Gastroesophageal sphincter (tissue), 4 donors: ENCODE data around the gene KLRK1. TPM values are rescaled to one million over a fixed set of nuclear protein-coding genes. Genes with fewer than 3 reads are reported as not detected.
"Not testable (repeated sequence)": the region's sequence is repeated elsewhere in the genome, so short reads cannot be mapped to it uniquely, and the experiment has no call there.

ENCODE experiments used
- ATAC-seq: fragments of 150-250 bp; one replicate; pipeline ENCODE4 v1.9.1; 2016; ENCODE audit warnings: mild to moderate bottlenecking, moderate library complexity
- H3K27ac ChIP-seq, 4 donors: fragments of 200-600 bp; sonication (generic) in 3 of 4; 1 replicate in 3 of 4; 2 replicates in 1 of 4; pipeline ENCODE4 v1.5.1; 2016 to 2019
- H3K27me3 ChIP-seq: fragments of 200-600 bp; sonication (generic); one replicate; pipeline ENCODE4 v1.5.1; 2019
- H3K36me3 ChIP-seq, 2 donors: fragments of 200-600 bp; sonication (generic); one replicate each; pipeline ENCODE4 v1.5.1; 2019; ENCODE audit warnings: control low read depth in 1 of 2
- H3K4me1 ChIP-seq, 3 donors: fragments of 200-600 bp; sonication (generic); 1 replicate in 2 of 3; 2 replicates in 1 of 3; pipeline ENCODE4 v1.5.1; 2016 to 2019; ENCODE audit warnings: control low read depth in 2 of 3
- H3K4me3 ChIP-seq, 2 donors: fragments of 200-600 bp; sonication (generic); one replicate each; pipeline ENCODE4 v1.5.1; 2019; ENCODE audit warnings: mild to moderate bottlenecking in 1 of 2, moderate library complexity in 1 of 2
- H3K9me3 ChIP-seq, 3 donors: fragments of 200-600 bp; sonication (generic); one replicate each; pipeline ENCODE4 v1.5.1; 2017 to 2019; ENCODE audit warnings: control low read depth in 2 of 3
- EP300 ChIP-seq: sonication (generic); formaldehyde crosslinking; IDR thresholded peaks from one replicate; pipeline ENCODE4 v1.6.1; 2017; ENCODE audit warnings: antibody characterized with exemption, mild to moderate bottlenecking
- POLR2A ChIP-seq, 2 donors: fragments of 450-650 bp; IDR thresholded peaks; one replicate each; pipeline ENCODE4 v1.6.1; 2017; ENCODE audit warnings: antibody characterized with exemption in 2 of 2, mild to moderate bottlenecking in 2 of 2, moderate library complexity in 1 of 2
- POLR2AphosphoS5 ChIP-seq: sonication (generic); formaldehyde crosslinking; IDR thresholded peaks from one replicate; pipeline ENCODE4 v1.6.1; 2017; ENCODE audit warnings: antibody characterized with exemption
- WGBS, 2 donors: methylation state at CpG; one replicate each; pipeline ENCODE4 v1.1.5; 2018; ENCODE audit warnings: low coverage in 1 of 2; 5-methylcytosine and 5-hydroxymethylcytosine counted together
- total RNA-seq, 4 donors: library from RNA; depleted of rRNA; stranded (reverse); fragments of >200 nt; gene quantifications; one replicate each; pipeline ENCODE4 v1.1.0, GENCODE V29; 2016
- TF ChIP-seq, protein P1 (sequence below), 4 experiments: fragments of 200-600 bp in 2 of 4; fragments of 450-650 bp in 2 of 4; sonication (generic) in 1 of 4; IDR thresholded peaks; one replicate each; pipeline ENCODE4 v1.5.1; 2017 to 2019; ENCODE audit warnings: antibody characterized with exemption in 4 of 4, mild to moderate bottlenecking in 2 of 4, moderate library complexity in 2 of 4

The KLRK1 gene
- total RNA-seq, 4 donors from 2014 or later = 0.57 to 2.0 (median 0.97) TPM

DNA sequence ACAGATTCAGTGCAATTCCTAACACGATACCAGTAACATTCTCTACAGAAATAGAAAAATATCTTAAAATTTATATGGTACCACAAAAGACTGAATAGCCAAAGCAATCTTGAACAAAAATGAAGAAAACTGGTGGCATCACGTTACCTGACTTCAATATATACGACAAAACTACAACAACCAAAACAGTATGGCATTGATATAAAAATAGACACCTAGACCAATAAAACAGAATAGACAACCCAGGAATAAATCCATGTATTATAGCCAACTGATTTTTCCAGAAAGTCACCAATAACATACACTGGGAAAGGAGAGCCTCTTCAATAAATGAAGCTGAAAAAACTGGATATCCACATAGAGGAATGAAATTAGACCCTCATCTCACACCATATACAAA lies 5.7 kb downstream of the KLRK1 start:
- H3K27me3 ChIP-seq = no peaks in the 10 kb centered on the region
- no peaks in the 10 kb centered on the region for H3K36me3 ChIP-seq
- 87 to 93% methylated on average over 3 of the region's 3 CpGs for WGBS, 2 donors
- TF ChIP-seq POLR2AphosphoS5 (no peak), EP300 (no peak), POLR2A (IDR thresholded peaks at IDR 0.05) (no peak)
- TF ChIP-seq, protein P1, sequence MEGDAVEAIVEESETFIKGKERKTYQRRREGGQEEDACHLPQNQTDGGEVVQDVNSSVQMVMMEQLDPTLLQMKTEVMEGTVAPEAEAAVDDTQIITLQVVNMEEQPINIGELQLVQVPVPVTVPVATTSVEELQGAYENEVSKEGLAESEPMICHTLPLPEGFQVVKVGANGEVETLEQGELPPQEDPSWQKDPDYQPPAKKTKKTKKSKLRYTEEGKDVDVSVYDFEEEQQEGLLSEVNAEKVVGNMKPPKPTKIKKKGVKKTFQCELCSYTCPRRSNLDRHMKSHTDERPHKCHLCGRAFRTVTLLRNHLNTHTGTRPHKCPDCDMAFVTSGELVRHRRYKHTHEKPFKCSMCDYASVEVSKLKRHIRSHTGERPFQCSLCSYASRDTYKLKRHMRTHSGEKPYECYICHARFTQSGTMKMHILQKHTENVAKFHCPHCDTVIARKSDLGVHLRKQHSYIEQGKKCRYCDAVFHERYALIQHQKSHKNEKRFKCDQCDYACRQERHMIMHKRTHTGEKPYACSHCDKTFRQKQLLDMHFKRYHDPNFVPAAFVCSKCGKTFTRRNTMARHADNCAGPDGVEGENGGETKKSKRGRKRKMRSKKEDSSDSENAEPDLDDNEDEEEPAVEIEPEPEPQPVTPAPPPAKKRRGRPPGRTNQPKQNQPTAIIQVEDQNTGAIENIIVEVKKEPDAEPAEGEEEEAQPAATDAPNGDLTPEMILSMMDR (IDR thresholded peaks at IDR 0.05) = no peak
- H3K9me3 ChIP-seq = peaks cover 0 to 3% (median 0%) of the 10 kb centered on the region in 3 donors
- no peaks in the 10 kb centered on the region for H3K4me1 ChIP-seq
- ATAC-seq = no peak
- no peak overlapping the region for H3K27ac ChIP-seq
- H3K4me3 ChIP-seq = no peak overlapping the region

DNA sequence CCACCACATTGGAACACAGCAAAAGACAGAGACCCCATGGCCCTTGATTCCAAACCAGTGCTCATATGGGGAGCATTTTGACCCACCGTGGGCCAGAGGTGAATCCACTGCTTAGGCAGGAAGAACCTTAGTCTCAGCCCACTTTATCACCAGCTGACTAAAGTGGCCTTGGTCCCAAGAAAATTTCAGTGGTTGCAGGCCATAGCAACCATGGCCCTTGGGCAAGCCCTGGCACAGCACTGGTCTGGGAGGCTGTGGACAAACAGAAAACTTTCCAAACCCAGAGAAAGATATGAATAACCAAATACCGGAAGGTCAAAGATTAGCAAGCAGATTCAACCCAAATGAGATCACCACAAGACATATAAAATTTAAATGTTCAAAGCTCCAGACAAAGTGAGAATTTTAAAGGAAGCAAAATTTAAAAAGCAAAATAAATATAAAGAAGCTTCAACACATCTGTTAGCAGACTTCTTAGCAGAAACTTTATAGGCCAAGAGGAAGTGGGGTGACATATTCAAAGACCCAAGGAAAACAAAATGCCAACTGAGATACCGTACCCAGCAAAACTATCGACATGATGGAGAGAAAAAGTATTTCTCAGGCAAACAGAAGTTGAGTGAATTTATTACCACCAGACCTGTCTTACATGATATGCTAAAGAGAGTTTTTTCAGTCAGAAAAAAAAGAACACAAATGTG lies 7.8 kb downstream of the KLRK1 start:
- no peak overlapping the region for H3K27ac ChIP-seq
- no peak for ATAC-seq
- 94 to 97% methylated on average over 3 of the region's 4 CpGs for WGBS, 2 donors
- no peaks in the 10 kb centered on the region for H3K27me3 ChIP-seq
- no peak overlapping the region for H3K4me3 ChIP-seq
- TF ChIP-seq EP300 = no peak
- TF ChIP-seq, protein P1 (IDR thresholded peaks at IDR 0.05) = no peak
- TF ChIP-seq POLR2AphosphoS5 = no peak
- TF ChIP-seq POLR2A (IDR thresholded peaks at IDR 0.05) = no peak
- no peaks in the 10 kb centered on the region for H3K4me1 ChIP-seq
- peaks cover 0 to 3% (median 0%) of the 10 kb centered on the region in 3 donors for H3K9me3 ChIP-seq
- H3K36me3 ChIP-seq = no peaks in the 10 kb centered on the region

DNA sequence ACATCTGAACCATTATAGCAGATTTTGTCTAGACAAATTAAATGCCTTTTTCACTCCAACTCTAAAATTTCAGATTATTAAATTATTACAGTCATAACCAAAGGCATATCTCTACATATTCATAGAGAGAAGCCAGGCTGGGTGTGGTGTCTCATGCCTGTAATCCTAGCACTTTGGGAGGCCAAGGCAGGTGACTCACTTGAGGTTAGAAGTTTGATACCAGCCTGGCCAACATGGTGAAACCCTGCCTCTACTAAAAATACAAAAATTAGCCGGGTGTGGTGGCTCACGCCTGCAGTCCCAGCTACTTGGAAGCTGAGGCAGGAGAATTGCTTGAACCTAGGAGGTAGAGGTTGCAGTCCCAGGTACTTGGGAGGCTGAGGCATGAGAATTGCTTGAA lies 11.1 kb downstream of the KLRK1 start:
- H3K27me3 ChIP-seq, ATAC-seq, H3K9me3 ChIP-seq, H3K36me3 ChIP-seq, H3K27ac ChIP-seq, H3K4me1 ChIP-seq, H3K4me3 ChIP-seq: not testable (repeated sequence)
- WGBS, 2 donors = 90% methylated on average over 2 of the region's 2 CpGs; no CpG with 5 or more reads in 1 of the 2 donors

DNA sequence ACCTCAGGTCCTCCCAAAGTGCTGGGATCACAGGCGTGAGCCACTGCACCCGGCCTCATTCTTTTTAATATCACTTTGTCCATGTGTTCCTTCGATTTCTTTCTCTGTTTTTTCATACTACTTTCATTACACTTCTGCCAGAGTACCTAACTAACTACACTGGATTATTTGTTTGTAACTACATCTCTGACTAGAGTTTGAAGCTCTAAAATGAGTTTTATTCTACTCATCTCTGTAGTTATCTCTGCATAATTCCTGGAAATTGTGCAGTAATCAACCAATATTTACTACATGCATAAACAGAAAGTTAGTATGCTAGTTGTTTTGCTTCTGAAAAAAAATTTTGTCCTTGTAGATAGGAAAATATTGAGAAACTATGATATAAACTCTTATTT lies 15.2 kb downstream of the KLRK1 start:
- Histone ChIP-seq H3K27ac (no peak overlapping the region), H3K4me3 (no peak overlapping the region), H3K4me1 (no peaks in the 10 kb centered on the region), H3K27me3 (no peaks in the 10 kb centered on the region), H3K9me3 (no peaks in the 10 kb centered on the region), H3K36me3 (peaks cover 0 to 6% of the 10 kb centered on the region in 2 donors)
- no peak for TF ChIP-seq POLR2AphosphoS5
- 84 to 92% methylated on average over 3 of the region's 3 CpGs for WGBS, 2 donors
- ATAC-seq = no peak

DNA sequence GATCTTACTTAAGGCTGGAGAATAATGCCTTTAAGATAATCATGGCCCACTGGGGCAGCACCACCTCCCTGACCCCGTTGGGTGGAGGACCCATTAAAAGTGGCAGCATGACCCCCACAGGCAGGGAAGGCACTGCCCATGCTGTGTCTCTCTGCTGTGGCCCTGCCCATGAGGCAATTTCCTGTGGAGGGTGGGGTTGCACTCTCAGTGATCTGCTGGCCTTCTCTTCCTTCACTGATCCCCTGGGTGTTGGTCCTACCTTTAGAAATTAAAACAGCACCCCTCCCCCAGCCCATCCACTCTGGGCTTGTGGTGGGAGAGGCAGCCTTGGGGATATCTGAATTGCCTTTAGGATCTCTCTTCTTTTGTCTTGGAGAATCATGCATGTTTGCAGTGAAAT lies 17.3 kb downstream of the KLRK1 start:
- ATAC-seq = no peak
- WGBS, 2 donors = 73% methylated on average over 1 of the region's 1 CpG; no CpG with 5 or more reads in 1 of the 2 donors

DNA sequence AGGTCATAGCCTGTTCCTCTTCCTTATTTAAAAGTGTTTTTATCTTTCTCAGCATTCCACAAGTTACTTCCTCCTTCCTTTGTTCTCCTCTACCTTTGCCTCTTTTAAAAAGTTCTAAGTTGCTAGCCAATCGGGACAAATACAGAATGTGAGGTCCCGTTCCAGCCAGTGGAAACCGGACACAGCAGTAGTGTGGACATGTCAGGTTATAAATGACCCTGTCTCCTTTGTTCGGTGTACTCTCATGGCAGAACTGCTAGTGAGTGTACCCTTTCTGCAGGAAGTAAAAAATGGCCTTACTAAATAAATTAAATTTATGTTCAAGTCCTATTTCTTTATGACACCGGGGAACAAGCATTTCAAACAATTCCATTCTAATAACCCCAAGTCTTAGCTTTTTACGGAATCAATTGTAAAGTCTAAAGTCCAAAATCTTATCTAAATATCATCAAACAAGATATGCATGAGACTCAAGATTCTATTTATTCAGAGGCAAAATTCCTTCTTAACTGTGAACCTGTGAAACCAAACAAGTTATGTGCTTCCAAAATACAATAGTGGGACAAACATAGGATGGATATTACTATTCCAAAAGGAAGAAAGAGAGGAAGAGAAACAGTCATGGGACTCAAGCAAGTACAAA lies 17.8 kb downstream of the KLRK1 start:
- ATAC-seq = not testable (repeated sequence)
- H3K27ac ChIP-seq = peak overlapping the region in 1 of 4 donors; percentile 31
- WGBS, 2 donors = 57 to 74% methylated on average over 5 to 6 of the region's 6 CpGs

More for the DNA sequence above, 17.3 kb downstream of the KLRK1 start:
- H3K9me3 ChIP-seq = no peaks in the 10 kb centered on the region
- TF ChIP-seq EP300 = no peak
- TF ChIP-seq, protein P1 (IDR thresholded peaks at IDR 0.05) = no peak
- TF ChIP-seq POLR2A (IDR thresholded peaks at IDR 0.05) = no peak
- peak overlapping the region in 1 of 4 donors; percentile 31 for H3K27ac ChIP-seq
- no peaks in the 10 kb centered on the region for H3K4me1 ChIP-seq
- H3K27me3 ChIP-seq = no peaks in the 10 kb centered on the region
- H3K4me3 ChIP-seq = no peak overlapping the region
- peaks cover 0 to 6% of the 10 kb centered on the region in 2 donors for H3K36me3 ChIP-seq

More for the DNA sequence above, 17.8 kb downstream of the KLRK1 start:
- H3K4me1 ChIP-seq, H3K36me3 ChIP-seq, H3K9me3 ChIP-seq, H3K27me3 ChIP-seq, H3K4me3 ChIP-seq: not testable (repeated sequence)
